ENCODE measurements around the gene SARS1.
"Not testable (repeated sequence)": the region's sequence is repeated elsewhere in the genome, so short reads cannot be mapped to it uniquely, and the experiment has no call there.

Gene SARS1

GRCh38 chr1:109286762-109287161 lies 73.0 kb downstream of the SARS1 start:
- in situ Hi-C loops (cut with HindIII; ENCODE audit: low sequenced_read_pairs) = not testable (repeated sequence)
